ENCODE data around the gene CD28. TPM values are rescaled to one million over a fixed set of nuclear protein-coding genes. Genes with fewer than 3 reads are reported as not detected.

CD28 gene
- total and polyA plus RNA-seq, 9 of the 15 experiments (the other 6 are each of a cell fraction or from before 2014, with no cell fraction given) = 0.01 to 0.11 TPM; not detected in 7

- Histone ChIP-seq H3K27ac (ENCODE audit: extremely low read depth, low read depth, low read length) (no peak overlapping the region), H3K9ac (ENCODE audit: insufficient read depth in 1 of 2, low read depth in 2 of 2, low read length in 2 of 2) (no peak overlapping the region), H3K4me1 (replicated peaks in 1 of 2; ENCODE audit: control insufficient read depth in 2 of 2, insufficient read depth in 2 of 2, low read length in 2 of 2) (no peaks in the 10 kb centered on the region), H3K9me3 (replicated peaks; ENCODE audit: control insufficient read depth, insufficient read depth, low read depth, low read length) (no peaks in the 10 kb centered on the region), H3K27me3 (ENCODE audit: control insufficient read depth in 2 of 2, insufficient read depth in 2 of 2, low read length in 2 of 2) (peaks cover 0 to 10% of the 10 kb centered on the region in 2 experiments; a peak in 1 of 5 replicates), H3K79me2 (ENCODE audit: control insufficient read depth, insufficient read depth, low read length) (no peaks in the 10 kb centered on the region), H4K20me1 (replicated peaks; ENCODE audit: control insufficient read depth, insufficient read depth, low read length) (no peaks in the 10 kb centered on the region), H3K4me3 (no peak overlapping the region), H3K36me3 (ENCODE audit: control insufficient read depth, insufficient read depth, low read length) (no peaks in the 10 kb centered on the region), H3K4me2 (ENCODE audit: insufficient read depth, low read length) (no peak overlapping the region), H3K9me1 (ENCODE audit: control insufficient read depth, insufficient read depth, low read length) (no peaks in the 10 kb centered on the region), H2AFZ (ENCODE audit: low read depth, low read length) (no peak overlapping the region)
- WGBS (ENCODE audit: insufficient coverage, low coverage, missing lambda C conversion rate) = 0% methylated on average over 2 of the region's 2 CpGs
- BruUV-seq (replicated peaks) = no TSS peak
- in situ Hi-C loops (cut with MboI) = no loop called here
- ChIA-PET POLR2A (no interaction called here), CTCF (ENCODE audit: low intra/inter-chr PET ratio) (no interaction called here)
- intact Hi-C loops (cut with micrococcal nuclease) = no loop called here
- TF ChIP-seq ILF3 (IDR thresholded peaks at IDR 0.05; ENCODE audit: borderline replicate concordance) = no peak
- TF ChIP-seq GTF2E2 (tag; IDR thresholded peaks at IDR 0.05) = no peak
- no peak for TF ChIP-seq E2F3 (CRISPR knock-in tag; IDR thresholded peaks at IDR 0.05)
- no peak for TF ChIP-seq CBX8 (IDR thresholded peaks at IDR 0.05; ENCODE audit: borderline replicate concordance, extremely low read depth, low read depth, low read length, poor library complexity, severe bottlenecking)
- no peak for TF ChIP-seq BCLAF1 (IDR thresholded peaks at IDR 0.05; ENCODE audit: borderline replicate concordance in 1 of 2, control insufficient read depth in 1 of 2, low read depth in 2 of 2, low read length in 1 of 2)
- TF ChIP-seq YBX1 (IDR thresholded peaks at IDR 0.05) = no peak
- DNase-seq (ENCODE audit: extremely low read depth in 1 of 4, low spot score in 3 of 4) = no peak
- no peak for FAIRE-seq
- ATAC-seq = no peak
Measured at GRCh38 chr2:203739351-203739750, 32.9 kb downstream of the CD28 start.

Measured in K562 (cell line).